Right atrium auricular region (tissue), 2 donors: ENCODE results near the gene LOXL4. TPM values are rescaled to one million over a fixed set of nuclear protein-coding genes. Genes with fewer than 3 reads are reported as not detected.

Source experiments
- DNase-seq: peaks from one replicate; pipeline ENCODE4 v3.0.0-alpha.2; 2019; ENCODE audit warnings: low spot score
- H3K27ac ChIP-seq, 2 donors: fragments of 200-600 bp; sonication (generic); 1 replicate in 1 of 2; 2 replicates in 1 of 2; pipeline ENCODE4 v1.5.1; 2016 to 2019
- H3K27me3 ChIP-seq, 2 donors: fragments of 200-600 bp; sonication (generic); one replicate each; pipeline versions ENCODE4 v1.5.1 to v1.6.0; 2017 to 2019
- H3K36me3 ChIP-seq: fragments of 200-600 bp; sonication (generic); one replicate; pipeline ENCODE4 v1.5.1; 2016
- H3K4me1 ChIP-seq, 2 donors: fragments of 200-600 bp; sonication (generic); one replicate each; pipeline versions ENCODE4 v1.5.1 to v1.6.0; 2017 to 2019
- H3K4me3 ChIP-seq, 2 donors: fragments of 200-600 bp; sonication (generic); 1 replicate in 1 of 2; 2 replicates in 1 of 2; pipeline ENCODE4 v1.5.1; 2017 to 2019; ENCODE audit warnings: mild to moderate bottlenecking in 1 of 2, moderate library complexity in 1 of 2
- H3K9me3 ChIP-seq, 2 donors: fragments of 200-600 bp; sonication (generic); one replicate each; pipeline ENCODE4 v1.5.1; 2019
- total RNA-seq, 2 donors: library from RNA; depleted of rRNA; stranded (reverse); fragments of >200 nt; gene quantifications; one replicate each; pipeline ENCODE4 v1.1.0, GENCODE V29; 2016
- TF ChIP-seq, protein P1 (sequence below), 2 donors: fragments of 200-600 bp; sonication (generic); IDR thresholded peaks; one replicate each; pipeline ENCODE4 v1.5.1; 2019; ENCODE audit warnings: antibody characterized with exemption in 2 of 2

LOXL4 gene
- total RNA-seq, 2 donors from 2014 or later = 1.5 to 1.6 TPM

DNA sequence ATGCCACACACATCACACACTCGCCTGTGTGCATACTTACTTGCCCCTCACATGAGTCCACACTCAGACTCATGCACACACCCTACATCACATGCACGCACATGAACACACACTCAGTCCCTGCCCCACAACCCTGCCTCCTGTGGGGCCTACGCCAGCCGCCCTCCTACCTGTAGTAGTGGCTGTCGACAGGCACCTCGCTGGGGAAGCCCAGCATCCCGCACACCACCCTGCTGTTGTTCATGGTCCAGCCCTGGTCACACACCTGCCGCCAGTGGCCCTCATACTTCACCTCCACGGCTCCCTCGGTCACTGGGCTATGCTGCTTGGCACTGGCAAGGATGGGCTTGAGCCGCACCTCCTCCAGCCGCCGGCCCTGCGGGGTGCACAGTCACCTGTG is 7.2 kb downstream of the LOXL4 start:
- peak; percentile 52 for DNase-seq
- Histone ChIP-seq H3K27me3 (no peaks in the 10 kb centered on the region), H3K4me3 (no peak overlapping the region), H3K27ac (no peak overlapping the region), H3K4me1 (peaks cover 0 to 2% of the 10 kb centered on the region in 2 donors), H3K36me3 (no peaks in the 10 kb centered on the region), H3K9me3 (no peaks in the 10 kb centered on the region)
- TF ChIP-seq, protein P1, sequence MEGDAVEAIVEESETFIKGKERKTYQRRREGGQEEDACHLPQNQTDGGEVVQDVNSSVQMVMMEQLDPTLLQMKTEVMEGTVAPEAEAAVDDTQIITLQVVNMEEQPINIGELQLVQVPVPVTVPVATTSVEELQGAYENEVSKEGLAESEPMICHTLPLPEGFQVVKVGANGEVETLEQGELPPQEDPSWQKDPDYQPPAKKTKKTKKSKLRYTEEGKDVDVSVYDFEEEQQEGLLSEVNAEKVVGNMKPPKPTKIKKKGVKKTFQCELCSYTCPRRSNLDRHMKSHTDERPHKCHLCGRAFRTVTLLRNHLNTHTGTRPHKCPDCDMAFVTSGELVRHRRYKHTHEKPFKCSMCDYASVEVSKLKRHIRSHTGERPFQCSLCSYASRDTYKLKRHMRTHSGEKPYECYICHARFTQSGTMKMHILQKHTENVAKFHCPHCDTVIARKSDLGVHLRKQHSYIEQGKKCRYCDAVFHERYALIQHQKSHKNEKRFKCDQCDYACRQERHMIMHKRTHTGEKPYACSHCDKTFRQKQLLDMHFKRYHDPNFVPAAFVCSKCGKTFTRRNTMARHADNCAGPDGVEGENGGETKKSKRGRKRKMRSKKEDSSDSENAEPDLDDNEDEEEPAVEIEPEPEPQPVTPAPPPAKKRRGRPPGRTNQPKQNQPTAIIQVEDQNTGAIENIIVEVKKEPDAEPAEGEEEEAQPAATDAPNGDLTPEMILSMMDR (IDR thresholded peaks at IDR 0.05) = no peak

DNA sequence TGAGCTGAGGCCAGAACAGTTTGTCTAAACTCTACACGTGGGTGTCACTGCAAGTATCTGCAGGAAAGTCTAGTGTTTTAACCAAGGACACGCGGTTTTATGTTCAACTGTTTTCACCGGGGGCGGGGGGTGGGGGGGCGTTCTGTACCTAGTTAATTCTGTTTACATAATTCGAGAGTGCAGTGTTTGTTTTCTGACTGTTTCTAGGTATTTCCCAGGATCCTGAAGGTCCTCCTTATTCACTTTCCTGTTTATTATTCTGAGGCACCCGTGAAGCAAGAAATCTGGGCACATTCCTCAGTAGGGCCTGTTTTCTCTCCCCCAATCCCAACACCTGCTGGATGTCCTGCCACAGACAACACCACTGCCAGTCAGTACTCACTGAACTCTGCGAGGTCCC is 7.6 kb downstream of the LOXL4 start:
- no peak overlapping the region for H3K4me3 ChIP-seq
- H3K9me3 ChIP-seq = no peaks in the 10 kb centered on the region
- TF ChIP-seq, protein P1 (IDR thresholded peaks at IDR 0.05) = no peak
- no peaks in the 10 kb centered on the region for H3K36me3 ChIP-seq
- no peaks in the 10 kb centered on the region for H3K27me3 ChIP-seq
- no peak for DNase-seq
- no peaks in the 10 kb centered on the region for H3K4me1 ChIP-seq
- no peak overlapping the region for H3K27ac ChIP-seq

DNA sequence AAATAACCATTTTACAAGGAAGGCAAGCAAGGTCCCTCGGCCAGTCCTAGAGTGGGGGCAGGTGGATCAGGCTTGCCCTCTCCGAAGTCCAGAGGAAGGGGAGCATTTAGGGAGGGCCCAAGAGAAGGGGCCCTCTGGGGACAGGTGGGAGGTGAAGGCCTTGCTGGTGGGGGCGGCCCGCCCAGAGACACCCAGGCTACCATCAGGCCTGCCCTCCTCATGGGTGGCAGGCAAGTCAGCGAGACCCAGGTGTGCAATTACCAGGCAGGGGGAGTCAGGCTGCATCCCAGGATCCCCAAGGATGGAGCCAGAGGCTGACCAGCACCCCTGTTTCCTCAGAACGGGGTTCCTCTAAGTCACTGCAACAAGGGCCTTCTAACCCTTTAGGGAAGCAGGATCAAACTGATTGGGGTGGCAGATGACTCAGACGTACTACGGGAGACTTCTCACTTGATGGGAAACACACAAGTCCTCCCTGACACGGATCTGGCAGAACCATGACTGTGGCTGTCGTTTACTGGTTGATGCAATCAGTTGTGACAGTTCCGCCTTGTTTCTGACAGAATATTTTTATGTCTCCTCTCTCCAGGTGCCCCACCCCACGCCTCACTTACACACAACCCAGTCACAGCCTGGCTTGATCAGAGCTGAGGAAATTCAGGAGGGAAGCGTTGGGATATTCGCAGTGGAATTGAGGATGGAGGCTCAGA is 8.2 kb downstream of the LOXL4 start:
- peak; percentile 56 for DNase-seq
- TF ChIP-seq, protein P1 (IDR thresholded peaks at IDR 0.05) = no peak

DNA sequence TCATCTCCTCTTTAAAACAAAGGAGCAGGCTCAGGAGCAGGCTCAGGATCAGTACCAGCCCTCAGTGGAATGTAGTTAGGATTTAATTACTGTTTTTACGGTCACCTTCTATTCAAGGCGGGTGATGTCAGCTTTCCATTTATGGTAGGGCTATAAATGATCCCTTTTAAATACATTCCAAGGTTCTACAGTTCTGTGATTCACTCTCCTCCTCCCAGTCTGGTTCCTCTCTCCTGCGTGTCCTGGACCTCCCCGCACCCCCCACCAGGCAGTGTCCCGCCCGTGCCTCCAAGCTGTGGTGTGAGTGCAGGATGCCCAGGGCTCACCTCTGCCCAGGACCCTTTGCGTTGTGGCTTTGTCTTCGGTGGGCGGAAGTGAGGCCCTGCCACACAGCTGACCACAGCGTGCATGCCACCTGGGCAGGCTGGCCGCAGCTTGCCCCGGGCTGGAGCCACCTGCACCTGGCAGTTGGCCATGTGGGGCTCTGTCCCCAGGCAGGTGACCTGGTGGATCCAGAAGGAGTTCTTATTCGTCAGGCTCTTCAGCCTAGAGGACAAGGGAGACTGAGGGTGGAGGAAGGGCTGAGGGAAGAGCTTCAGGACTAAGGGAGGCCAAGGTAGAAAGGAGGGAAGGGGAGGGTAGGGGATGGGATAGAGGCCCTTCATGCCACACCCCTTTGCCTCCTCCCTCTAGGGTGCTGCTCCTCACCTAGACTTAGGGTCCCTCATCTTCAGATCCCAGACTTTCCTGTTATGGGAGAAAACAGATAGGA is 9.1 kb downstream of the LOXL4 start:
- TF ChIP-seq, protein P1 (IDR thresholded peaks at IDR 0.05) = no peak
- DNase-seq = peak; percentile 44
- H3K4me1 ChIP-seq = no peaks in the 10 kb centered on the region
- no peaks in the 10 kb centered on the region for H3K27me3 ChIP-seq
- H3K9me3 ChIP-seq = no peaks in the 10 kb centered on the region
- no peaks in the 10 kb centered on the region for H3K36me3 ChIP-seq
- H3K4me3 ChIP-seq = no peak overlapping the region
- H3K27ac ChIP-seq = no peak overlapping the region

More for the DNA sequence above, 8.2 kb downstream of the LOXL4 start:
- no peaks in the 10 kb centered on the region for H3K27me3 ChIP-seq
- H3K27ac ChIP-seq = no peak overlapping the region
- H3K36me3 ChIP-seq = no peaks in the 10 kb centered on the region
- H3K4me1 ChIP-seq = no peaks in the 10 kb centered on the region
- no peaks in the 10 kb centered on the region for H3K9me3 ChIP-seq
- no peak overlapping the region for H3K4me3 ChIP-seq

DNA sequence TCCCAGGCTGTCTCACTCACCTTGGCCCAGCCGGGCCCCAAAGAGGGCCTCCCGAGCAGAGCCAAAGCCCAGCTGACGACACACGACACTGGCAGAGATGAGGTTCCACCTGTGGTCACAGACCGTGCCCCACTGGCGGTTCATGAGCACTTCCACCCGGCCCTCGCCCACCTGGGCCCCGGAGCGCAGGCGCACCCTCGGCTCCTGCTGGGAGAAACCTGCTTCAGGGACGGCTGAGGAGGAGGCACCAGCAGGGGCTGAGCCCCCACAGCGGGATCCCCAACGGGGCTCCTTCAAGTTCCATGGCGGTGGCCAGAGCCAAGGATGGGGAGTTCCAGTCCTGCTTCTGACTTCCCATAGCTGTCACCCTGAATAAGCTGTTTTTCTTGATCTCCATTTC is 10.0 kb downstream of the LOXL4 start:
- DNase-seq = peak; percentile 54
- TF ChIP-seq, protein P1 (IDR thresholded peaks at IDR 0.05) = no peak
- no peak overlapping the region for H3K27ac ChIP-seq
- H3K36me3 ChIP-seq = no peaks in the 10 kb centered on the region
- H3K4me3 ChIP-seq = no peak overlapping the region
- no peaks in the 10 kb centered on the region for H3K27me3 ChIP-seq
- no peaks in the 10 kb centered on the region for H3K9me3 ChIP-seq
- no peaks in the 10 kb centered on the region for H3K4me1 ChIP-seq
